Activated CD8-positive, alpha-beta memory T cell treated with anti-CD3 and anti-CD28 coated beads for 1 hour (primary cell): ENCODE results near the gene EHD1.

Experiments
- DNase-seq, 2 donors: peaks; one replicate each; pipeline ENCODE4 v3.0.0-alpha.2; 2020; ENCODE audit warnings: low read depth in 1 of 2; ENCODE audit errors: extremely low read depth in 1 of 2

The EHD1 gene

GRCh38 chr11:64878494-64879243 lies at the start of gene EHD1:
Gene EHD1 (minus strand): TSS chr11:64878621. CDS start chr11:64878464, 157 bp downstream.
- DNase-seq: peak; percentile 99 to 100

DNA sequence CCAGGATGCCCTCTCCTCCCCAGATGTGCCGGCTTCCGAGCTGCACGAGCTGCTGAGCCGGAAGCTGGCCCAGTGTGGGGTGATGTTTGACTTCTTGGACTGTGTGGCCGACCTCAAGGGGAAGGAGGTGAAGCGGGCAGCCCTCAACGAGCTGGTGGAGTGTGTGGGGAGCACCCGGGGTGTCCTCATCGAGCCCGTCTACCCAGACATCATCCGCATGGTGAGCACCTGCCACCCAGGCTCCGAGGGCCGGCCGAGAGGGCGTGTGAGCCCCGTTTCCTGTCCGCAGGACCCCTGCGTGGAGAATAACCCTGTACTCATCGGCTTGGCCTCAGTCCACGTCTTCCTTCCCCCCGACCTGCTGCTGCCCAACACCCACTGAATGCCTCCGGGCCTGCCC lies 48.3 kb upstream of the EHD1 start:
- DNase-seq: no peak

DNA sequence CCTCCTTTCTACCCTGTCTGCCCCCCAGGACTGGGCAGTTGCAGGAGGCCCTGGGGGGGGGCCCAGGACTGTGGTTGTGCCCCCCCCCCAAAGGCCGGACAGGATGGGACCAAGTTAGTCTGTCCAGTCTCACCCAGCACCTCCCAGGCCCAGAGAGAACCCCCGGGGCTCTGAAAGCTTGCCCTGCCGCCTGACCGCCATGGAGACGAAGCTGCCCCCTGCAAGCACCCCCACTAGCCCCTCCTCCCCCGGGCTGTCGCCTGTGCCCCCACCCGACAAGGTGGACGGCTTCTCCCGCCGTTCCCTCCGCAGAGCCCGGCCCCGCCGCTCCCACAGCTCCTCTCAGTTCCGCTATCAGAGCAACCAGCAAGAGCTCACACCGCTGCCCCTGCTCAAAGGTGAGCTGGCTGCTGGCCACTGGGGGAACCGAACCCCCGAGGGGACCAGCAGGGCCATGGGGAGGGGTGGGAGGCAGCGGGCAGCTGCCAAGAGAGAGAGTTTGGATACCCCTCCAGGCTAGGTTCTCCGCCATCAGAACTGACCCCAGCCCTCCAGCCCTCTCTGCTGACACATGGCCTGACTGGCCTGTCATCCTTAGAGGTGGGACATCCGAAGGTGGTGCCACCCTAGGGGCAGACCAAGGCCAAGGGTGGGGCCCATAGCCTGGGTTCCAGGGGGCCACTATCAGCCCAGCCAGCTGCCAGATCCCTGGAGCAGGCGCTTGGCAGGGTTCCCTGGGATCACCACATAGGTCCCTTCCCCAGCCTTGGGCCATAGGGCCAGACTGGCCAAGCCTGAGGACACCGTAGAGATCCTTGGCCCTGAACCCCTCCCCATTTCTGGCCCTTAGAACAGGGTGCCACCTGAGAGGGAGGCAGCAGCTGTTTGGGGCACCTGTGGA lies 47.4 kb upstream of the EHD1 start:
- no peak for DNase-seq

GRCh38 chr11:64924910-64925284 lies 46.5 kb upstream of the EHD1 start:
- DNase-seq: no peak

DNA sequence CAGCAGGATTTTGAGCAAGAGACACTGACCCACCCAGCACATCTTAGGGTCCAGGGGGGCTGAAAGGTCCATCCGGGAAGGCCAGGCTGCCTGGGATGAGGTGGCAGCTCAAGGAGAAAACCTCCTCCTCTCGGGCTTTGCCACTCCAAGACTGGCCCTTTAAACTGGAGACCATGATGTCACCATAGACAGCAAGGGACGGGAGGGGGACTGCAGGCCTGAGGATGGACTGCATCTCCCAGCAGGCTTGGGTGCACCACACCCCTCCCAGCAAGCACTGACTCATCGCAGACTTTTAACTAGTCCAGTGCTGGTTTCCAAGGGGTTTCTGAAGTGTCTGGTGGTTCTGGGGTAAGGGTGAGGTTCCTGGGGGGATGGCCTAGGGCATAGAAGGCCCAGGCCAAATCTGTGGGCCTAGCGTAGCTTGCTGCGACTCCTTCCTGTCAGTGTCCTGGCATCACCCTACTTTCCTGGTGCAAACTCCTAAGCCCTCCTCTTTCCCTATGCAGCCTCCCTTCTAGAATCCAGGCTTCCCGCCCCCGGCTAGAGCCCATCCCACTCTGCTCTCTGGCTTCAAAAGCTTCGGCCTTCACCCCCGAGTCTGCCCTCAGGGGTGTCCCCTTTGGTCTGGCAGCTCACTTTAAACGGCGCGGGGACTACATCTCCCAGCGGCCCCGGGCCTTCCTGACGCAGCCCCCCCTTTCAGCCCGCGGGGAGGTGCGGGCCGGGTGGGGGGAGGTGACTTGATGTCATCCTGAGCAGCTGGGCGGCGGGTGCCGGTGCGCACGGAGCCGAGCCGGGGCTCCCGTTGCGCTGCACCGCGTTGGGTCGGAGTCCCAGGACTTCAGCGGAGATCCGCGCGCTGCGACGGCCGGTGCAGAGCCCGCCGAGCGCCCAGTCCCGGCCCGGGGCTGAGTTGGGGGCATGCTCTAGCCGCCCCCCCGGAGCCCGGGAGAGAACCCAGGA lies 45.8 kb upstream of the EHD1 start, which contains the start of gene PPP2R5B:
TSS of gene PPP2R5B (plus strand) at position 746 of the 966 bp plus-strand sequence. CDS start 1,046 bp downstream, outside the sequence.
- peak; percentile 68 to 86 for DNase-seq

GRCh38 chr11:64923151-64923661 lies 44.8 kb upstream of the EHD1 start:
- no peak for DNase-seq

GRCh38 chr11:64921384-64921783 lies 43.0 kb upstream of the EHD1 start:
- DNase-seq: no peak

GRCh38 chr11:64920124-64920523 lies 41.7 kb upstream of the EHD1 start:
- DNase-seq: no peak

GRCh38 chr11:64919627-64920026 lies 41.2 kb upstream of the EHD1 start:
- no peak for DNase-seq

DNA sequence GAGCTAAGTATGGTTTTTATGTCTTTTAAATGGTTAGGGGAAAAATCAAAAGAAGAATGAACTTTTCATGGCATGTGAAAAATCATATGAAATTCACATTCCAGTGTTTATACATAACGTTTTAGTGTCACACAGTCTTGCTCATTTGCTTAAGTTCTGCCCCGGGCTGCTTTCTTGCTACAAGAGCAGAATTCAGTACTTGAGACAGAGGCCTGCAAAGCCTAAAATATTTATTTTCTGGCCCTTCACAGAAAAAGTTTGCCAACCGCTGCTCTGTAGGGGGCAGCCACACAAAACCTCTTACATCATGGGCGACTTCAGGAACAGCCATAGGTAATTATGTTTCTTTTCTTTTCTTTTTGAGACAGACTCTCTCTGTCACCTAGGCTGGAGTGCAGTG lies 39.6 kb upstream of the EHD1 start:
- DNase-seq: no peak

DNA sequence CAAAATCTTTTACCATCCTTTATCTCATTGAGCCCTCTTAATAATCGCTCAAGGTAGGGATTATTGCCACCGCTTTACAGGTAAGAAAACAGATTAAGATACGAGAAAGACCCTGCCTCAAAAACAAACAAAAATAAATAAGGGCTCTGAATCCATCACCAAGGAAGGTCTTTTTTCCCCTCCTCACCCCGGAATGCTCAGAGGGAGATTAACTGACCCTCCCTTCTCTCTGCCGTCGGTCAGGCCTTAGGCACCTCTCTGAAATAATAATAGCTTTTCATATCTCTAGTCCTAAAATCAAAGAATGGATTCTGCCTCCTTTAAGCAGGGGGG lies 39.2 kb upstream of the EHD1 start:
- no peak for DNase-seq

- peak; percentile 98 for DNase-seq
These were observed 38.6 kb upstream of the EHD1 start, which contains the start of gene ATG2A for GRCh38 chr11:64916775-64917662. Gene ATG2A (minus strand): TSS chr11:64917209. CDS start chr11:64917135, 74 bp downstream.

- DNase-seq: no peak
These were observed 37.8 kb upstream of the EHD1 start for GRCh38 chr11:64916040-64916774.

GRCh38 chr11:64915376-64915887 lies 37.0 kb upstream of the EHD1 start:
- no peak for DNase-seq

GRCh38 chr11:64914123-64914522 lies 35.7 kb upstream of the EHD1 start:
- no peak for DNase-seq

DNA sequence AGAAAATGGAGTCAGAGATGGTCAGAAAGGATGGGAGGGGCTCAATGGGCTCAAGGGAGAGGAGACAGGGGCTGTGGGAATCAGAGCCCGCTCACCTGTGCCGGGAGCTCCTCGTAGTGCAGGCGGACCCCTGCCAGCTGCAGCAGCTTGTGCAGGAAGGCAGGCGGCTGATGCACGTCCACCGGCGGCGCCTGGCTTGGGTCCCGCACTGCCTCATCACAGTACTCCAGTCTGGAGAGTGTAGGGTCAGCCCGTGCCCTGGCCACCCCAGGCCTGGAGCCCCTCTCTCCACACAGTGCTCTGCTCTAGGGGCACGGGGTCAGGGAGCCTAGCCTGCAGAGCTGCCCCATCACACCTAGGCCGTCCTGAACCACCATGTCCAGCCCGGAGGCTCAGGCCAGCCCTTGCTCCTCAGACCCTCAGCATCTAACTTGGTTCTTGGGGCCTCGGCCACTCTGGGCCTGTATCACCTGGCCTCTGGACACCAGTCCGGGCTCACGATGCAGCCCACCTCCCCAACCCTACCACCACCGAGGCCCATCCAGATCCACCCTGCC lies 34.8 kb upstream of the EHD1 start:
- DNase-seq: no peak

GRCh38 chr11:64911689-64912088 lies 33.3 kb upstream of the EHD1 start:
- no peak for DNase-seq

DNA sequence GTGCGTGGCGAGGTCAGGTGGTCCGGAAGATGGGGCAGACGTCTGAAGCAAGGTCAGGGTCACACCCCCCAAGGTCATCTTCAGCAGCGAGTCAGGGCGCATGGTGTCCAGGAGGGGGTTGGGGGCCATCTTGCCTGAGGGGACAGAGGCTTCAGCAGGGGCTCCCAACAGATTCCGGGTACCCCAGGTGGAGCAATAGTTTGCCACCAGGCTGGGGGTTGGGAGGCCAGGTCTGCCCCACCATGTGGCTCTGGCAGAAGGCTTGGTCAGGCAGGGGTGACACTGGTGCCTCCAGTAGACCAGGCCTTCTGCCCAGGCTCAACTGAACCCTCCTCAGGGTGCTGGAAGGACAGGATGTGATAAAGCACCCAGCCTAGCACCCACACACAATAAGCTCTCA lies 32.7 kb upstream of the EHD1 start:
- DNase-seq: no peak
